GM12891 (cell line): Measurements from ENCODE around the gene HIBADH. TPM values are rescaled to one million over a fixed set of nuclear protein-coding genes. Genes with fewer than 3 reads are reported as not detected.
A peak's percentile ranks its signal among the peaks of the same experiment; 100 is the strongest.

Experiments used
- DNase-seq: peaks from one replicate; pipeline ENCODE4 v3.0.0; 2011; ENCODE audit warnings: low spot score; ENCODE audit not compliant: insufficient read length
- FAIRE-seq: peaks from 2 replicates; lab custom pipeline; 2011; peaks lifted over from hg19 to GRCh38; lab: Jason Lieb, UNC
- PAX5 ChIP-seq: IDR thresholded peaks from 2 replicates; pipeline ENCODE4 v1.6.1; 2011; ENCODE audit warnings: low read length, moderate library complexity, mild to moderate bottlenecking; ENCODE audit not compliant: insufficient read depth, severe bottlenecking
- POLR2A ChIP-seq: IDR thresholded peaks from 2 replicates; pipeline ENCODE4 v1.6.1; 2011; ENCODE audit warnings: low read depth, low read length, control low read depth
- POLR2AphosphoS5 ChIP-seq: IDR thresholded peaks from 2 replicates; pipeline ENCODE4 v1.6.1; 2011; ENCODE audit warnings: low read depth, low read length, control low read depth
- POU2F2 ChIP-seq: IDR thresholded peaks from 2 replicates; pipeline ENCODE4 v1.6.1; 2011; ENCODE audit warnings: low read depth, mild to moderate bottlenecking, control low read depth, low read length, moderate library complexity
- SPI1 ChIP-seq: IDR thresholded peaks from 2 replicates; pipeline ENCODE4 v1.6.1; 2011; ENCODE audit warnings: low read depth, low read length, control low read depth
- TAF1 ChIP-seq: IDR thresholded peaks from 2 replicates; pipeline ENCODE4 v1.6.1; 2011; ENCODE audit warnings: low read depth, low read length, control low read depth
- polyA plus RNA-seq: library from polyadenylated mRNA; unstranded; fragments of >200 nt; gene quantifications from one replicate; pipeline ENCODE4 v1.2.1, GENCODE V29; 2012; ENCODE audit warnings: low read depth, missing spikeins, inconsistent platforms; ENCODE audit not compliant: missing spikeins

The HIBADH gene
- polyA plus RNA-seq, result 10.6 TPM

- TF ChIP-seq POU2F2, result 0 out of 2 replicates have a peak, but pooled peaks have one; percentile 20
- no peak for TF ChIP-seq PAX5
- FAIRE-seq, result peak; percentile 98
Observed at GRCh38 chr7:27662490-27663205, at the start of gene HIBADH. Gene HIBADH (minus strand): TSS chr7:27662883. CDS start chr7:27662788, 95 bp downstream.

GRCh38 chr7:27712217-27712616, 49.5 kb upstream of the HIBADH start:
- DNase-seq, result no peak

More at GRCh38 chr7:27662490-27663205, at the start of gene HIBADH:
- DNase-seq, result peak; percentile 90

GRCh38 chr7:27709137-27710075, 46.7 kb upstream of the HIBADH start:
- FAIRE-seq (no peak), DNase-seq (no peak)
- no peak for TF ChIP-seq SPI1
- no peak for TF ChIP-seq TAF1
- no peak for TF ChIP-seq POLR2AphosphoS5
- no peak for TF ChIP-seq POU2F2
- TF ChIP-seq PAX5, result no peak
- TF ChIP-seq POLR2A, result no peak

More at GRCh38 chr7:27712217-27712616, 49.5 kb upstream of the HIBADH start:
- no peak for TF ChIP-seq PAX5
- no peak for TF ChIP-seq POLR2AphosphoS5
- no peak for TF ChIP-seq POLR2A
- TF ChIP-seq POU2F2, result no peak
- no peak for TF ChIP-seq TAF1
- TF ChIP-seq SPI1, result no peak
- FAIRE-seq, result no peak

- no peak for DNase-seq
- FAIRE-seq, result no peak
- no peak for TF ChIP-seq POLR2A
- TF ChIP-seq POLR2AphosphoS5, result no peak
- TF ChIP-seq TAF1, result no peak
- TF ChIP-seq SPI1, result no peak
- TF ChIP-seq PAX5, result no peak
- TF ChIP-seq POU2F2, result no peak
Observed at GRCh38 chr7:27708485-27708884, 45.8 kb upstream of the HIBADH start.

GRCh38 chr7:27705200-27705594, 42.5 kb upstream of the HIBADH start:
- FAIRE-seq (no peak), DNase-seq (no peak)
- TF ChIP-seq SPI1 (no peak), PAX5 (no peak), TAF1 (no peak), POU2F2 (no peak), POLR2A (no peak), POLR2AphosphoS5 (no peak)

GRCh38 chr7:27704422-27705199, 41.9 kb upstream of the HIBADH start:
- DNase-seq (no peak), FAIRE-seq (no peak)
- no peak for TF ChIP-seq POLR2A
- TF ChIP-seq SPI1, result no peak
- TF ChIP-seq TAF1, result no peak
- no peak for TF ChIP-seq POLR2AphosphoS5
- TF ChIP-seq PAX5, result no peak
- no peak for TF ChIP-seq POU2F2

- FAIRE-seq (no peak), DNase-seq (no peak)
- TF ChIP-seq POLR2AphosphoS5 (no peak), PAX5 (no peak), POLR2A (no peak), TAF1 (no peak), SPI1 (no peak), POU2F2 (no peak)
Observed at GRCh38 chr7:27703181-27703580, 40.5 kb upstream of the HIBADH start.

- FAIRE-seq, result no peak
- TF ChIP-seq PAX5 (no peak), SPI1 (no peak), TAF1 (no peak), POLR2AphosphoS5 (no peak), POLR2A (no peak), POU2F2 (no peak)
- no peak for DNase-seq
Observed at GRCh38 chr7:27700501-27700900, 37.8 kb upstream of the HIBADH start.
